Posterior cingulate gyrus (tissue), 11 donors: ENCODE measurements around the gene MANF.

Experiments
- DNase-seq, 10 donors: peaks; one replicate each; pipeline versions ENCODE4 v3.0.0 to v3.0.0-alpha.2; 2020 to 2021; ENCODE audit warnings: mixed read lengths in 3 of 10
- intact Hi-C: fragments of 100-400 bp; cut with DNase I; formaldehyde crosslinking; loops from one replicate; pipeline ENCODE4 v1.15.1; 2023

Gene MANF

DNA sequence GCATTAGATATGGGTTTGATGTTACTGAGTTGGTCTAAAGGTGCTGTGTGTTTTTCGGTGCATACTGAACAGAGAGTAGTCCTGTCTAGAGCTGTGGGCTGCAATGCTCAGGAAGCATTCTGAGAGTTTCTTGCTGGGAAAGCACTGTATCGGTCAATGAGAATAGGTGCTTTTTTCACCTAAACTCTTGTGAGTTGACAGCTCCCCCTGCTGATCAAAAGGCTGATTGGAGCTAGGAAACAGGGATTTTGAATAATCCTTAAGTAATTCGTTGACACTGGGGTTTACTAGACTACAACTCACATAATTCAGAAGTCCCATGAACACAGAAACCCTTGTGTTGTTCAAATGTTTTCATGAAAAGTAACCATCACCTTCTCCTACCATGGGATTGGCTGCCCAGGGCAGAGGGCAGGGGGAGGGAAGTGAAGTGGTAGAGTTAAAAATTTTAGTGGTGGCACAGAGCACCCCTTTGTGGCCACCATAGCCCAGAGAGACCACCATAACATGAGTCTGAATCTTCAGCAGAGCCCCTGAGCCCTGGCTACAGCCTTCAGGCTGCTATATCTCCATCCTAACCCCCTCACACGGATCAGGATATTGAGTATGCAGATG lies 13.0 kb upstream of the MANF start:
- DNase-seq = peak in 3 of 10 donors; percentile 44 to 61 (median 46)
- intact Hi-C loops = loop anchor here (5.0 kb wide), 1 partner anchor 755 kb away; the partner anchor contains the start of gene MAPKAPK3

- intact Hi-C loops = loop anchor here (5.0 kb wide), 1 partner anchor 757 kb away; the partner anchor contains the start of gene MAPKAPK3
- no peak for DNase-seq
These were observed 11.3 kb upstream of the MANF start for GRCh38 chr3:51373658-51374421.

DNA sequence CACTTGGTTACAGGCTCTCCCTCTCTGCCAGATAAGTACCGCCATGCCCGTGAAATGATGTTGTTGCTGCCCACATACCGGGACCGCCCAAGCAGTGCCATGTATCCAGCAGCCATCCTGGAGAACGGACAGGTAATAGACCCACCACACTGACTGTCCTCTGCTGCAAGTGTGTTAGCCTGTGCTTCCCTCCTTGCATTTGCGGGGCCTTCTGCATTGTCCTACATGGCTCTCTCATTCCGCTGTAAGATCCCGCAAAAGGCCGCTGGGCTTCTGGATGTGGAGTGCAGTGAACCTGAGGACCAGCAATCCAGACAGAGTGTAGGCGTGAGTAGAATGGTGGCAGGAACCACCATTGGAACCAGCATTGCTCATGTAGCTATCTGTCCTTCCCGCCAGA lies 10.6 kb upstream of the MANF start:
- DNase-seq = no peak
- intact Hi-C loops = loop anchor here (5.0 kb wide), 1 partner anchor 757 kb away; the partner anchor contains the start of gene MAPKAPK3

DNA sequence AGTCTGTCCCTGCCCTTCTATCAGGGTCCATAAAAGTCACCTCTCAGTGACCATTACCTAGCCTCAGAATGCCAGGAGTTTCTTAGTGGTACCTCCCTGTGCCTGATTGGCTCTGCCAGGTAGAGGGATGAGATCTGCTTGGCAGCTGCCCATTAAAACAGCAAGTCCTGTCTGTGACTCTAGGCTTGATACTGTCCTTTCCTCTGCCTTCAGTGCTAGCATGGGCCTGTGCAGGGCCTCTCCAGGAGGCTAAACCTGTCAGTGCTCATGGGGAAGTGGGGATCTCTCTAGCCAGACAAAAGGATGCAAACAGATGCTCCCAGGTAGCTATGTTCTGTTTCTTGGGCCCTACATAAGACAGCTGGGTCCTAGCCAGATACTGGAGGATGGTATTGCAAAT lies 10.0 kb upstream of the MANF start:
- intact Hi-C loops = no loop called here
- no peak for DNase-seq

- intact Hi-C loops = no loop called here
- DNase-seq = no peak
These were observed 9.5 kb upstream of the MANF start for GRCh38 chr3:51375571-51375970.

DNA sequence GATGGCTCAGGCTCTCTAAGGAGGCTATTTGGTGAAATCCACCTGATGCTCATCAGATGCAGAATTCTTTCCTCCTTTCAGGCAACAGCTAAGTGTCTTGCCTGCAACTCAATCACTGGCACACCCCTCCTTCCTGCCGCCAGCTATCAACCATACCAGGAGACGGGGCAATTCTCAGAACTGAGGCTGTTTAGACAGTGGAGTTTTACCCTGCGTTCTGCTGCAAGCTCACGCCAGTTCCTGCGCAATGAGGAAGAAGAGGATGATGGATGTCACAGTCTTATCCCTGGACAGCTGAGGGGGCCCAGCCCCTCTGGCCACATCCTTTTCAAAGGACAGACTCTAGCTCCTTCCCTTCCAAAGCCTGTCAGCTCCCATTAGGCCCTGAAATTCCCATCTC lies 7.0 kb upstream of the MANF start:
- intact Hi-C loops = no loop called here
- no peak for DNase-seq

DNA sequence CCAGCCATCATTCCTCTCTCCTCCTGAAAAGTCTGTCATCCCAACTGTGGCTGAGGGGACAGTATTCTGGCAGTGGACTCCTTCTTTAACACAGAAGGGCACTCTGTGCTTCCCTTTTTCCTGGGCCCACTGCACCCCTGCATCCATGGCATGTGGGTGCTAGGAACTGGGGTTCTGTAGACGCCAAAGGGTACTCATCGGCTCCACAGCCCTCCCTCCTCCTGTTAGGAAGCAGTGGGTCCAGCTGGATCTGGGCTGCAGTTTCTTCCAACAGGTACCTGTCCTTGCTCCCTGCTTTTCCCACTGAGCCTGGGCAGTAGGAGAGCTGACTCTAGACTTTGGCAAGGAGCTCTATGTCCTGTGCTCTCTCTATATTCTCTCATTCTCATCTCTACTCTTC lies 6.4 kb upstream of the MANF start:
- intact Hi-C loops = no loop called here
- no peak for DNase-seq

- intact Hi-C loops = no loop called here
- DNase-seq = no peak
These were observed 5.8 kb upstream of the MANF start for GRCh38 chr3:51379301-51379700.

DNA sequence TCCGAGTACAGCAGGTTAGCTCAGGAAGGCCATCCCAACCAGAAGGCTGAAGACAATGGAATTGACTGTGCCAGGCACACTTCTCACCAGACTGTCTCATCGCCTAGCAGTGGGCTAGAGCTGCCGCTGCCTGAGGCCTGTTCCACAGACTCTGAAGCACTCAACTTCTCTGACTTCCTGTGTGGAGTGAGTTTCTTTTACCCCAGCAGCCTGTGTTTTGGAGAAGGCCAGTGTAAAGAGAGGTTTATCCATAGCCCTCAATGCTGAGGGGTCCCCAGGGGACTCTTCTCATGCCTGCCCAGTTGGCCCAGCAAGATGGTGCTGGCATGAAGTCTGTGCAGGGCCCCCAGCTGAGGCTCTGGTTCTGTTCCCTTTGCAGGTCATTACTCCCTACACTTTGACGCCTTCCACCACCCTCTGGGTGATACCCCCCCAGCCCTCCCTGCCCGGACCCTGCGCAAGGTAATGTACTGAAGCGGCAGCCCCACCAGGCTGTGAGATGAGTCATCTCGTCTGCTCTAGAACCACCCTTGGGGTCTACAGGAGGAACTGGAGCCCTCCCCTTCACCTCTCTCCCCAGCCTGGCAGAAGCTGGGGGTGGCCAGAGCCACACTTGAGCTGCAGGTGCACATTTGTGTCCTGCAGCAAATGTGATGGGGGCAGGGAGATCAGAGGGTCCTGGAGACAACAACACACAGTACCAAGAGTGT lies 5.2 kb upstream of the MANF start:
- intact Hi-C loops = no loop called here
- no peak for DNase-seq

DNA sequence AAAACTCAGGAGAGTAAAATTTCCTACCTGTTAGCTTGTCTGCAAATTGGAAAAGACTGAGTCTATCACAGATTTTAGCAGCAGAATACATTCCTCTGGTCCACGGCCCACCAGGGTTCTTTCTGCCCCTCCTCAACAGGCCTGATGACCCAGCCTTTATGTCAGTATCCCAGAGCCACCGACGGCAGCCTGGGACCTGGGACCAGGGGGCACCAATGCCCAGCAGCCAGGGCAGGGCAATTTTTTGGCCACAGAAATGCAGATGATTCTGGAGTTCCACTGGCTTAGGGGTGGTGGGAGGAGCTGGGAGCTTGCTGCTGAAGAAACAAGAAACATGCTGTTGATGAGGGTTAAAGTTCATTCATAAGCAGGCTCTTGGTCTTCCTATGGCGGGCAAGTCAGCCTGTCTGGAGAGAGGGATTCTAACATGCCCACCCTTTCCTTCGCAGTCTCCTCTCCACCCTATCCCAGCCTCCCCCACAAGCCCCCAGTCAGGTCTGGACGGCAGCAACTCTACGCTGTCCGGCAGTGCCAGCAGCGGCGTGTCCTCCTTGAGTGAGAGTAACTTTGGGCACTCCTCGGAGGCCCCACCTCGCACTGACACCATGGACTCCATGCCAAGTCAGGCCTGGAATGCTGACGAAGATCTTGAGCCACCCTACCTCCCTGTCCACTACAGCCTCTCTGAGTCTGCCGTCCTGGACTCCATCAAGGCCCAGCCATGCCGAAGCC lies 4.3 kb upstream of the MANF start:
- DNase-seq = no peak
- intact Hi-C loops = no loop called here

GRCh38 chr3:51381333-51381705 lies 3.8 kb upstream of the MANF start:
- intact Hi-C loops = no loop called here
- no peak for DNase-seq

GRCh38 chr3:51382076-51382745 lies 2.9 kb upstream of the MANF start:
- DNase-seq = peak in 1 of 10 donors; percentile 34
- intact Hi-C loops = no loop called here

- peak in 1 of 10 donors; percentile 29 for DNase-seq
- intact Hi-C loops = no loop called here
These were observed 2.0 kb upstream of the MANF start for GRCh38 chr3:51382947-51383578.

- DNase-seq = peak in 6 of 10 donors; percentile 27 to 91 (median 34)
- intact Hi-C loops = no loop called here
These were observed 901 bp upstream of the MANF start for GRCh38 chr3:51384055-51384725.

- peak in 1 of 10 donors; percentile 68 for DNase-seq
- intact Hi-C loops = loop anchor here (5.0 kb wide), 1 partner anchor 117 kb away; the partner anchor contains the start of gene DCAF1
These were observed 565 bp downstream of the MANF start for GRCh38 chr3:51385621-51386091.

DNA sequence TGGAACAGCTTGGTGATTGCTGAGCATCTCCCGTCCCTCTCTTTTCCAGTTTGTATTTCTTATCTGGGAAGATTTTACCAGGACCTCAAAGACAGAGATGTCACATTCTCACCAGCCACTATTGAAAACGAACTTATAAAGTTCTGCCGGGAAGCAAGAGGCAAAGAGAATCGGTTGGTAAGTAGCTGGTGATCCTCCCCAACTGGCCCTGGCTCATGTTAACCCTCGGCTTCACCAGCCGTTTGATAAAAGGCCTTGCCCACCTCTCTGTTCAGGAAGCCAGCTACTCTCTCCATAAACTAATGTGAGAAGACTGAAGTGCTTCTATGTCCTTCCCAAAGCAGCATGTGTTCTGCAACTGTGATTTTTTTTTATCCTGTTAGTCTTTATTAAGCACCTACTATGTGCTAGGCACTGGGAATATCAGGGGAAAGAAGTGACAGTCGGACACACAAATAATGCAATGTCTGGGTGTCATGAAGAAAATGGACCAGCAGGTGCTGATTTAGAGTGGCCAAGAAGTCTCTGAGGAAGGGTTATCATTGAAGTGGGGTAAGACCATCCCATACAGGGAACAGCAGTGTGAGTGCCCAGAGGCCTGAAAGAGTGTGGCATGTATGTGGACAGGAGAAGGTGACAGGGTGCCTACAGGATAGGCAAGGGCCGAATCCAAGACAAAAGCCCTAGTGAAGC lies 1.2 kb downstream of the MANF start:
- intact Hi-C loops = loop anchor here (5.0 kb wide), 1 partner anchor 116 kb away; the partner anchor contains the start of gene DCAF1
- no peak for DNase-seq

DNA sequence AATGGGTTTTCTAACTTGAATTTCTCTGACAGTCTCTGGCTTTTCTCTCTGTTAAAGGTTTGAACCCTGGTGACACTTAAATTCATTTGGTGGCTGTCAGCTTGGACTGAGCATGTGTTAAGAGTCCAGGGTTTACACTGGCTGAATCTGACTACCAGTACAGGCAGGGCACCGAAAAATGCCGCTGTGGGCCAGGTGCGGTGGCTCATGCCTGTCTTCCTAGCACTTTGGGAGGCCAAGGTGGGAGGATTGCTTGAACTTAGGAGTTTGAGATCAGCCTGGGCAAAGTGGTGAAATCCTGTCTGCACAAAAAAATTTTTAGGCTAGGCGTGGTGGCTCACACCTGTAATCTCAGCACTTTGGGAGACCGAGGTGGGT lies 1.8 kb downstream of the MANF start:
- no peak for DNase-seq
- intact Hi-C loops = loop anchor here (5.0 kb wide), 1 partner anchor 115 kb away; the partner anchor contains the start of gene DCAF1

DNA sequence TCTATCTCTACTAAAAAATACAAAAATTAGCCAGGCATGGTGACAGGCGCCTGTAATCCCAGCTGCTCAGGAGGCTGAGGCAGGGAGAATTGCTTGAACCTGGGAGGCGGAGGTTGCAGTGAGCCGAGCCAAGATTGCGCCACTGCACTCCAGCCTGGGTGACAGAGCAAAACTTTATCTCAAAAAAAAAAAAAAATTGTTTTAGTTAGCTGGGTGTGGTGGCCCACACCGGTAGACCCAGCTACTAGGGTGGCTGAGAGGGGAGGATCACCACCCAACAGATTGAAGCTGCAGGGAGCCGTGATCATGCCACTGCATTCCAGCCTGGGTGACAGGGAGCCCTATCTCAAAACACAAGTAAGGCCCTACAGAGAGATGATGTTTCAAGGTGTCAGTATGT lies 2.2 kb downstream of the MANF start:
- intact Hi-C loops = loop anchor here (5.0 kb wide), 1 partner anchor 115 kb away; the partner anchor contains the start of gene DCAF1
- peak in 1 of 10 donors; percentile 21 for DNase-seq
